Activated CD8-positive, alpha-beta memory T cell treated with anti-CD3 and anti-CD28 coated beads, Interleukin-2, amount 10 ng/mL, durations not matched to agents 7 days and 5 days (primary cell): ENCODE data around the gene HGFAC. TPM values are rescaled to one million over a fixed set of nuclear protein-coding genes. Genes with fewer than 3 reads are reported as not detected.

ENCODE experiments used
- ATAC-seq: fragments of 150-1000 bp; cut with Tn5 transposase; one replicate; pipeline ENCODE4 v1.10.0; 2021; ENCODE audit warnings: moderate library complexity
- CTCF ChIA-PET: fragments of 350-600 bp; sonication (Branson Sonifier 250); formaldehyde crosslinking; loops from one replicate; lab custom pipeline; 2021; ENCODE audit warnings: antibody characterized with exemption; lab: Charles Lee
- DNase-seq: peaks from one replicate; pipeline ENCODE4 v3.0.0-alpha.2; 2020
- H3K27ac Mint-ChIP-seq: one replicate; pipeline ENCODE4 v1.8.0; 2021; ENCODE audit warnings: mild to moderate bottlenecking, mixed read lengths
- H3K27me3 Mint-ChIP-seq: one replicate; pipeline ENCODE4 v1.8.0; 2021; ENCODE audit warnings: mixed read lengths
- H3K36me3 Mint-ChIP-seq: one replicate; pipeline ENCODE4 v1.8.0; 2021; ENCODE audit warnings: mild to moderate bottlenecking, mixed read lengths
- H3K4me1 Mint-ChIP-seq: one replicate; pipeline ENCODE4 v1.8.0; 2021; ENCODE audit warnings: mixed read lengths
- H3K4me3 Mint-ChIP-seq: one replicate; pipeline ENCODE4 v1.8.0; 2021; ENCODE audit warnings: mild to moderate bottlenecking, moderate library complexity, mixed read lengths
- H3K9me3 Mint-ChIP-seq: one replicate; pipeline ENCODE4 v1.8.0; 2022; ENCODE audit warnings: low read depth, mixed read lengths
- total RNA-seq, 2 experiments: library from RNA; stranded (reverse); gene quantifications; one replicate each; pipeline ENCODE4 v1.2.3, GENCODE V29; 2021

HGFAC gene
- total RNA-seq, 2 experiments from 2014 or later, result not detected

- CTCF ChIA-PET, result no interaction called here
- no peaks in the 10 kb centered on the region for H3K9me3 Mint-ChIP-seq
- H3K27ac Mint-ChIP-seq, result no peak overlapping the region
- no peaks in the 10 kb centered on the region for H3K36me3 Mint-ChIP-seq
- DNase-seq (no peak), ATAC-seq (no peak)
- no peak overlapping the region for H3K4me3 Mint-ChIP-seq
- peaks cover 5% of the 10 kb centered on the region for H3K27me3 Mint-ChIP-seq
- H3K4me1 Mint-ChIP-seq, result no peaks in the 10 kb centered on the region
Observed at GRCh38 chr4:3468804-3469203, 27.0 kb downstream of the HGFAC start.

- peaks cover 3% of the 10 kb centered on the region for H3K27me3 Mint-ChIP-seq
- H3K4me3 Mint-ChIP-seq, result no peak overlapping the region
- no peaks in the 10 kb centered on the region for H3K4me1 Mint-ChIP-seq
Observed at GRCh38 chr4:3469386-3470243, 27.8 kb downstream of the HGFAC start.

GRCh38 chr4:3470244-3471097, 28.7 kb downstream of the HGFAC start:
- ATAC-seq (no peak), DNase-seq (no peak)
- no peaks in the 10 kb centered on the region for H3K9me3 Mint-ChIP-seq
- no peaks in the 10 kb centered on the region for H3K36me3 Mint-ChIP-seq
- no peak overlapping the region for H3K27ac Mint-ChIP-seq
- H3K27me3 Mint-ChIP-seq, result no peaks in the 10 kb centered on the region
- CTCF ChIA-PET, result interaction anchor here (2.5 kb wide), 1 partner anchor 10 kb away, joined by 10 read pairs; no protein-coding TSS in a partner anchor
- H3K4me3 Mint-ChIP-seq, result no peak overlapping the region
- H3K4me1 Mint-ChIP-seq, result no peaks in the 10 kb centered on the region

More at GRCh38 chr4:3469386-3470243, 27.8 kb downstream of the HGFAC start:
- H3K36me3 Mint-ChIP-seq, result no peaks in the 10 kb centered on the region
- ATAC-seq, result no peak
- no peaks in the 10 kb centered on the region for H3K9me3 Mint-ChIP-seq
- CTCF ChIA-PET, result no interaction called here
- no peak overlapping the region for H3K27ac Mint-ChIP-seq
- DNase-seq, result no peak

GRCh38 chr4:3471098-3471760, 29.5 kb downstream of the HGFAC start:
- Mint-ChIP-seq H3K9me3 (no peaks in the 10 kb centered on the region), H3K4me3 (no peak overlapping the region), H3K27ac (no peak overlapping the region), H3K36me3 (no peaks in the 10 kb centered on the region), H3K4me1 (no peaks in the 10 kb centered on the region), H3K27me3 (no peaks in the 10 kb centered on the region)
- CTCF ChIA-PET, result interaction anchor here (2.5 kb wide), 1 partner anchor 9 kb away, joined by 10 read pairs; no protein-coding TSS in a partner anchor
- no peak for DNase-seq
- no peak for ATAC-seq

- Mint-ChIP-seq H3K36me3 (no peaks in the 10 kb centered on the region), H3K27ac (no peak overlapping the region), H3K9me3 (no peaks in the 10 kb centered on the region), H3K27me3 (no peaks in the 10 kb centered on the region), H3K4me1 (no peaks in the 10 kb centered on the region), H3K4me3 (no peak overlapping the region)
- DNase-seq (no peak), ATAC-seq (no peak)
- CTCF ChIA-PET, result interaction anchor here (2.5 kb wide), 1 partner anchor 9 kb away, joined by 10 read pairs; no protein-coding TSS in a partner anchor
Observed at GRCh38 chr4:3471886-3472285, 30.1 kb downstream of the HGFAC start.

- H3K36me3 Mint-ChIP-seq, result no peaks in the 10 kb centered on the region
- H3K4me1 Mint-ChIP-seq, result no peaks in the 10 kb centered on the region
- H3K27me3 Mint-ChIP-seq, result no peaks in the 10 kb centered on the region
- CTCF ChIA-PET, result interaction anchor here (2.5 kb wide), 1 partner anchor 8 kb away, joined by 10 read pairs; no protein-coding TSS in a partner anchor
- H3K4me3 Mint-ChIP-seq, result no peak overlapping the region
- no peaks in the 10 kb centered on the region for H3K9me3 Mint-ChIP-seq
- H3K27ac Mint-ChIP-seq, result no peak overlapping the region
- DNase-seq (no peak), ATAC-seq (no peak)
Observed at GRCh38 chr4:3472411-3473141, 30.8 kb downstream of the HGFAC start.

- H3K4me1 Mint-ChIP-seq, result no peaks in the 10 kb centered on the region
- DNase-seq (no peak), ATAC-seq (no peak)
- H3K4me3 Mint-ChIP-seq, result no peak overlapping the region
- H3K9me3 Mint-ChIP-seq, result no peaks in the 10 kb centered on the region
- H3K36me3 Mint-ChIP-seq, result no peaks in the 10 kb centered on the region
- CTCF ChIA-PET, result no interaction called here
- H3K27me3 Mint-ChIP-seq, result no peaks in the 10 kb centered on the region
- H3K27ac Mint-ChIP-seq, result no peak overlapping the region
Observed at GRCh38 chr4:3473181-3473950, 31.6 kb downstream of the HGFAC start.

GRCh38 chr4:3473996-3474765, 32.4 kb downstream of the HGFAC start:
- H3K27ac Mint-ChIP-seq, result no peak overlapping the region
- CTCF ChIA-PET, result no interaction called here
- no peaks in the 10 kb centered on the region for H3K4me1 Mint-ChIP-seq
- no peak for ATAC-seq
- no peak for DNase-seq
- no peaks in the 10 kb centered on the region for H3K36me3 Mint-ChIP-seq
- no peaks in the 10 kb centered on the region for H3K9me3 Mint-ChIP-seq
- no peak overlapping the region for H3K4me3 Mint-ChIP-seq
- no peaks in the 10 kb centered on the region for H3K27me3 Mint-ChIP-seq

- Mint-ChIP-seq H3K4me1 (no peaks in the 10 kb centered on the region), H3K36me3 (no peaks in the 10 kb centered on the region), H3K4me3 (no peak overlapping the region), H3K27me3 (no peaks in the 10 kb centered on the region), H3K9me3 (no peaks in the 10 kb centered on the region), H3K27ac (no peak overlapping the region)
- ATAC-seq (no peak), DNase-seq (no peak)
- CTCF ChIA-PET, result no interaction called here
Observed at GRCh38 chr4:3475041-3475712, 33.4 kb downstream of the HGFAC start.

- ATAC-seq (no peak), DNase-seq (no peak)
- H3K27ac Mint-ChIP-seq, result no peak overlapping the region
- no peaks in the 10 kb centered on the region for H3K9me3 Mint-ChIP-seq
- H3K36me3 Mint-ChIP-seq, result no peaks in the 10 kb centered on the region
- no peak overlapping the region for H3K4me3 Mint-ChIP-seq
- H3K4me1 Mint-ChIP-seq, result no peaks in the 10 kb centered on the region
- H3K27me3 Mint-ChIP-seq, result no peaks in the 10 kb centered on the region
- CTCF ChIA-PET, result no interaction called here
Observed at GRCh38 chr4:3475713-3476260, 34.0 kb downstream of the HGFAC start.

- no peaks in the 10 kb centered on the region for H3K4me1 Mint-ChIP-seq
- H3K9me3 Mint-ChIP-seq, result no peaks in the 10 kb centered on the region
- no peak for DNase-seq
- CTCF ChIA-PET, result no interaction called here
- H3K27me3 Mint-ChIP-seq, result peaks cover 5% of the 10 kb centered on the region
- H3K4me3 Mint-ChIP-seq, result no peak overlapping the region
- H3K27ac Mint-ChIP-seq, result no peak overlapping the region
- no peak for ATAC-seq
- no peaks in the 10 kb centered on the region for H3K36me3 Mint-ChIP-seq
Observed at GRCh38 chr4:3476341-3476747, 34.6 kb downstream of the HGFAC start.
